Measurements from ENCODE around the gene NMUR2.

DNA sequence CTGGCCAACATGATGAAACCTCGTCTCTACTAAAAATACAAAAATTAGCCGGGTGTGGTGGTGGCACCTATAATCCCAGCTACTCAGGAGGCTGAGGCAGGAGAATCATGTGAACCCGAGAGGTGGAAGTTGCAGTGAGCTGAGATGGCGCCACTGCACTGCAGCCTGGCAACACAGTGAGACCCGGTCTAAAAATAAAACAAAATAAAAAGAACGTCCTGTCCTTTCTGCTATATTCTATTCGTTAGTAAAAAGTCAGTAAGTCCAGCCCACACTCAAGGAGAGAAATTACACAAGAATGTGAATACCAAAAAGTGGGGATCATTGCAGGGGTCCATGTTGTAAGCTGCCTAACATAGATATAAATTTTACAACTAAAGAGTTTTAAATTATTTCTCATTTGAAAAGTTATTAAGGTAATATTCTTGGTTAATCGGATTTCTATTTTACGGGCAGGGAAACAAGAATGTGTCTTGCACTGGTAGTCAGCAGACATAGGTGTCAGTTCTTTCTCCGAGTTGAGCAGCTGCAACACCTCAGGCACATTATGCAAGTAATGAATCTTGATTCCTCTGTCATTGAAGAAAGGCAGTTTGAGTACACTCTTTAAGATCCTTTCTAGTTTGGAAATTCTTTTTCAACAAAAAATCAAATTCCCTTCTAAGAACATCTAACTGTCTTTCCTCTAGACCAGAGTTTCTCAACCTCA, 24.5 kb downstream of the NMUR2 start:
- TF ChIP-seq EZH2phosphoT487 (IDR thresholded peaks at IDR 0.05), result no peak
- TF ChIP-seq, protein P1, sequence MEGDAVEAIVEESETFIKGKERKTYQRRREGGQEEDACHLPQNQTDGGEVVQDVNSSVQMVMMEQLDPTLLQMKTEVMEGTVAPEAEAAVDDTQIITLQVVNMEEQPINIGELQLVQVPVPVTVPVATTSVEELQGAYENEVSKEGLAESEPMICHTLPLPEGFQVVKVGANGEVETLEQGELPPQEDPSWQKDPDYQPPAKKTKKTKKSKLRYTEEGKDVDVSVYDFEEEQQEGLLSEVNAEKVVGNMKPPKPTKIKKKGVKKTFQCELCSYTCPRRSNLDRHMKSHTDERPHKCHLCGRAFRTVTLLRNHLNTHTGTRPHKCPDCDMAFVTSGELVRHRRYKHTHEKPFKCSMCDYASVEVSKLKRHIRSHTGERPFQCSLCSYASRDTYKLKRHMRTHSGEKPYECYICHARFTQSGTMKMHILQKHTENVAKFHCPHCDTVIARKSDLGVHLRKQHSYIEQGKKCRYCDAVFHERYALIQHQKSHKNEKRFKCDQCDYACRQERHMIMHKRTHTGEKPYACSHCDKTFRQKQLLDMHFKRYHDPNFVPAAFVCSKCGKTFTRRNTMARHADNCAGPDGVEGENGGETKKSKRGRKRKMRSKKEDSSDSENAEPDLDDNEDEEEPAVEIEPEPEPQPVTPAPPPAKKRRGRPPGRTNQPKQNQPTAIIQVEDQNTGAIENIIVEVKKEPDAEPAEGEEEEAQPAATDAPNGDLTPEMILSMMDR (IDR thresholded peaks at IDR 0.05), result no peak

Measured in neural progenitor cell (in vitro differentiated cells).